ENCODE results near the gene B3GALT6.

Gene B3GALT6

GRCh38 chr1:1202831-1203560 lies 29.0 kb upstream of the B3GALT6 start:
- DNase-seq (ENCODE audit: low spot score), result no peak

DNA sequence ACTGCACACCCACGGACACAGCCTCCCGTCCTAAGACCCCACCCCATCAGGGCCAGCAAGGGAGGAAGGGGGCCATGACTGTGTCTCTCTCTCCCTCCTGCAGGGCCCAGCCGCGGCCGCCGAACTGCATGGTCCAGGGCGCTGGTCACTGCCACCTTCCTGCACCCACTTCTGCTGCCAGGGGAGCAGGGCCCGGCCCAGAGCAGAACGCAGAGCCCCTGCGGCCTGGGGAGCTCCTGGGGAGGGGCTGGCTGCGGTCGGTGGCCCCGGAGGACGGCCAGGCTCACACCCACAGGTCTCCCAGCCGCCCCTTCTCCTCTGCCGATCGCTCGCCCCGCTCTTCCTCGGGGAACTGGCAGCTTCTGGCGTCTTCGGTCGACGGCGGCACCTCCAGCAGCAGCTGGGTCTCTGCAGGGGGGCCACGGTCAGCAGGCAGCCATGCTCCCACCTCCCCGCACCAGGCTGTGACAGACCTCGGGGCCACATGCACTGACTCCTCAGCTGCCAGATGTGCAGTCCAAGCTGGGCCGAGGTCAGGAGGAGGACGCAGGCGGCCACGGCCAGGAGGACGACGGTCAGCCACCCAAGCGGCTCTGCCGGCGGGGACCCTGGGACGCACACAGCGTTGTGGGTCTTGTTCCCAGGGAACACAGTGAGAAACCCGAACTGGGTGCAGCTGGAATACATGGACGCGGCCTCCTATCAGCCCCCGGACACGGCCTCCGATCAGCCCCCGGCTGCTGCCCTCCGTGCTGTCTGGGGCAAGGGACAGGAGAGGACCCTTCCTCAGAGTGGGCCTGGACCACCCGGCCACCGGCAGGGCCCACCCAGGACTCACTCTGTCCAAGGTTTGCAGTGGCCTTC lies 28.2 kb upstream of the B3GALT6 start:
- no peak for DNase-seq (ENCODE audit: low spot score)

DNA sequence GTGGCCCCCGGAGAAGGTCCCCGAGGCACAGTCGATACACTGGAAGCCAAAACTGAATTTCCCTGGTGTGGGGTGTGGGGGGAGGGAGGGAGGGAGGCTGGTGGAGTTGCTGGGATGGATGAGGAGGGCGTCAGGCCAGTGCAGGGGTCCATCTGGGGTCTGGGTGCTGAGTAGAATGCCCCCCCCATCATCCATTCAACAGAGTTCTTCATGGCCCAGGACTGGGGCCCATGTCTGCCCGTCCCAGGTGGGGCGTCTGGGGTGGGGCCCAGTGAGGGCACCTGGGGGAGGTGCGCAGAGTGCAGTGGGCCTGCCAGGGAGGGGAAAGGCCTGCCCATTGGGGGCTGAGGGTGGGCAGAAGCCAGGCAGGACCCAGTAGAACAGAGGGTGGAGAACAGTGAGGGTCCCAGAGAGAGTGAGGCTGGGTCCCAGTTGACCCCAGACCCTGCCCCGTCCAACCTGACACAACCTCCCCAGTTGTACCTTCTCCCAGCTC lies 27.6 kb upstream of the B3GALT6 start:
- no peak for DNase-seq (ENCODE audit: low spot score)

DNA sequence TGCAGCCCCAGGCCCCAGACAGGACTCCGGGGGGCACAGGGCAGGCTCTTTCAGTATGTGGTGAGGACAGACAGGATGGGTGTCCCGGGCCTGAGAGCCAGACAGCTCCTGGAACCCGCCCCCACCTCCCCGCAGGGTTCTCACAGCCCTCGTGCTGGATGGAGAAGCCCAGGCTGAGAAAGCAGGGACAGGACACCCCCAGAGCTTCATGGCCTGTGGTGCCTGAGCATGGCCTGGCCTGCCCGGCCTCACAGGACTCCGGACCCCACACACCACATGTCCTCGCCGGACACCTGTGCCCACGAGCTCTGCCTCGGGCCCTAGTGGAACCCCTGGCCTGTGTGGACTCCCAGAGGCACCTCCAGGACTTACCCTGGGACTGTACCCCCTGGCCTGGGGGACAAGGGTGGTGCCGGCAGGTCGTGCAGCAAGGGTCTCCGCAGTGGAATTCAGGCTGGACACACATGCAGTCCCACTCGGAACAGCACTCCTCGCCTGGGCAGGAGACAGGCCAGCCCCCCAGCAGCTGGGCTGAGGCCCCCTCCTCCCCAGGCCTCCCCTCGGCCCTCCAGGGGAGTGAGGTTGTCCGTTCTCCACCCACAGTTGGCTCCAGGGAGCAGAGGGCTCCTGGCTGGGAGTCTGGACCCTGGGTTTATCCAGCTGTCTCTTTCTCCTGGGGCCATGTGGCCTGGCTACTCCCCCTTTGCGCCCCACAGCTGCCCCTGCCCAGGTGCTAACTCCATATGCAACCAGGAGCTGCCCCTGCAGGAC lies 26.9 kb upstream of the B3GALT6 start:
- no peak for DNase-seq (ENCODE audit: low spot score)

DNA sequence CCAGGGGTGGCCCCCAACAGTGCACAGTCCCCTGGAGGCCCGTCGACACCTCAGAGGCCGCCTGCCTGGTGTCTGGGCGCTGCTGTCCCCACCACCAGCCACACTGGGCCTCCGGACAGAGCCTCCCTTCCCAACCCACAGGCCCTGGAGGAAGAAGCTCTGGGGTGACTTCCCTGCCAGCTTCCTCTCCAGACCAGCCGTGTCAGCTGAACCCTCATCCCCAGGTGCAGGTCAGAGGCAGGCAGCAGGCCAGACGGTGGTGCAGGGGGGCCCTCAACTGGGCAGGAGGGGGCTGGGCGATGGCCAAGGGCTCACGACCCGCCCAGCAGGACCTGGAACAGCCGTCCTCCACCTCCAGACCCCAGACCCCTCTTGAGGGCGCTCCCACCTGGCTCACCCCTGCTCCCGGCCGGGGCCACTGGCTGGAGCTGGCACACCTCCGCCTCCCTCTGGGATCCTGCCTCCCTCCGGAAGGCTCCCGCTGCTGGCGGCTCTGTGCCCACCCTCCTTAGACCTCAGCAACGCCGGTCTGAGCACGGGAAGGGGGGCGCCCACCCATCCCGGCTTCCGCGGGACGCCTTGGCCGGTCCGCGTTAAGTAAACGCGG lies 26.2 kb upstream of the B3GALT6 start:
- DNase-seq (ENCODE audit: low spot score), result no peak

- no peak for DNase-seq (ENCODE audit: low spot score)
Measured at GRCh38 chr1:1206376-1206965, 25.6 kb upstream of the B3GALT6 start, which contains the start of gene TNFRSF18. TNFRSF18 (minus strand) TSS chr1:1206592; CDS start chr1:1206571, 21 bp downstream.

DNA sequence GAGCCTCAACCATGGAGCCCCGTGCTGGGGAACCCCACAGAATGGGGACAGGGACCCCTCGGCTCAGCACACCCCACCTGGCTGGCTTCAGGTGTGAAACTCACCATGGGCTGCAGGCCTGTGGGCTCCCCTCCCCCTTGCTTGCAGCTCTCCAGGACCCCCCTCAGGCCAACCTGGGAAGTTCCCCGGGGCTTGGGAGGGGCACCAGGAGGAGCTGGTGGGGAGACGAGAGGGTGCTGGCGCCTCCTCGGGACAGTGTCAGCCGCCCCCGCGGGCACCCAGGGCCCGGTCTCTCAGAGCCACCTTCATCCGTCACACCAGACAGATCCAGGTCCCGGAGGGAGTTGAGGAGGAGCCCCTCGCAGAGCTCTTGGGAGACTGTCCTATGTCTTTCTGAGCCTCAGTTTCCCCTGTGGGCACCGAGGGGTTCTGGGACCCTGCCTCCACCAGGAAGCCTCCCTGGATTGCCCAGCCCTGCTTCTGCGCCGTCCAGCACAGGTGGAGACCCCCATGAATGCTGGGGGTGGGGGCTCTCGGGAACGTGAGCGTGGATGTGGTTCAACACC lies 25.0 kb upstream of the B3GALT6 start:
- no peak for DNase-seq (ENCODE audit: low spot score)

DNA sequence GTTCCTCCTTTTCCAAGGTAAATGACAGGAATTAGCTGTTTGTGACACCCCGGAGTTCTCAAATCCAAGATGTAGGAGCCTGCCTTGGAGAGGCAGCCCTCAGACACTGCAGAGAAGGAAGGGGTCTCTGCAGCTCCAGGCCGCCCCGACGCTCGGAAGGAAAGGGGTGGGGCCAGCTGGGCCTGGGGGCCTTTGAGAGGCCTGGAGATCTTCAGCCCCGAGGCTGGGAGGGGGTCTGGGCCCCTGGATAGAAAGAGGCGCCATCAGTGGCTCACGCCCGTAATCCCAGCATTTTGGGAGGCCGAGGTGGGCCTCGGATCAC lies 24.5 kb upstream of the B3GALT6 start:
- no peak for DNase-seq (ENCODE audit: low spot score)

- DNase-seq (ENCODE audit: low spot score), result no peak
Measured at GRCh38 chr1:1208713-1209433, 23.2 kb upstream of the B3GALT6 start.

DNA sequence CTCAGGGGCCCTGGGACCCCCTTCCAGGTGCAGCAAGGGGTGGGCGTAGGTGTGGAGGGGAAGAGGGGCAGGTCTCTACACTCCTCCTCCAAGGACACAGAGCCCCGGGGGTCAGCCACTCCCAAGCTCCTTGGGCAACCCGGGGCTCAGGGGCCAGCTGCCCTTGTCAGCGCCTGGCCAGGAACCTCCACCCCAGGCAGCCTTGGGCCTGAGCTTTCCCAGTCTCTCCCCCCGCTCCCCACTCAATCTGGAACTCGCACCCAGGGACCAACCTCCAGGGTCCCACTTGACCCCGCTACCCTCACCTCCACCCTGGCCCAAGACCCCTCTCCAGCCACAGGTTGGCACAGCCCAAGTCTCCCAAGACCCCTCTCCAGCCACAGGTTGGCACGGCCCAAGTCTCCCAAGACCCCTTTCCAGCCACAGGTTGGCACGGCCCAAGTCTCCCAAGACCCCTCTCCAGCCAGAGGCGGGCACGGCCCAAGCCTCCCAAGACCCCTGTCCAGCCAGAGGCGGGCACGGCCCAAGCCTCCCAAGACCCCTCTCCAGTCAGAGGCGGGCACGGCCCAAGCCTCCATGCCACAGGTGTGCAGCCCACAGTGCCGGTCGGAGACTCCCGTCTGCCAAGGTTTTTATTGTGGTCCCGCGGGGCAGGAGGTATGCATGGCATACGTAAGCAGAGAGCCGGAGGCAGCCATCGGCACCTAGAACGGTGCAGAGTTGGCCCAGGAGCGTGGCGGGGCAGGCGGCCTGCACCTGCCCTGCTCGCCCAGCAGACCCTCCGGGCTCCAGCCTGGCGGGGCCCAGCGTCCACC lies 21.1 kb upstream of the B3GALT6 start:
- no peak for DNase-seq (ENCODE audit: low spot score)

GRCh38 chr1:1211541-1212441 lies 20.2 kb upstream of the B3GALT6 start:
- no peak for DNase-seq (ENCODE audit: low spot score)

- DNase-seq (ENCODE audit: low spot score), result no peak
Measured at GRCh38 chr1:1212780-1213344, 19.2 kb upstream of the B3GALT6 start.

- no peak for DNase-seq (ENCODE audit: low spot score)
Measured at GRCh38 chr1:1213345-1214265, 18.4 kb upstream of the B3GALT6 start, which contains the start of gene TNFRSF4. TNFRSF4 (minus strand) TSS chr1:1214153; CDS start chr1:1214127, 26 bp downstream.

GRCh38 chr1:1215080-1215676 lies 16.9 kb upstream of the B3GALT6 start:
- no peak for DNase-seq (ENCODE audit: low spot score)

DNA sequence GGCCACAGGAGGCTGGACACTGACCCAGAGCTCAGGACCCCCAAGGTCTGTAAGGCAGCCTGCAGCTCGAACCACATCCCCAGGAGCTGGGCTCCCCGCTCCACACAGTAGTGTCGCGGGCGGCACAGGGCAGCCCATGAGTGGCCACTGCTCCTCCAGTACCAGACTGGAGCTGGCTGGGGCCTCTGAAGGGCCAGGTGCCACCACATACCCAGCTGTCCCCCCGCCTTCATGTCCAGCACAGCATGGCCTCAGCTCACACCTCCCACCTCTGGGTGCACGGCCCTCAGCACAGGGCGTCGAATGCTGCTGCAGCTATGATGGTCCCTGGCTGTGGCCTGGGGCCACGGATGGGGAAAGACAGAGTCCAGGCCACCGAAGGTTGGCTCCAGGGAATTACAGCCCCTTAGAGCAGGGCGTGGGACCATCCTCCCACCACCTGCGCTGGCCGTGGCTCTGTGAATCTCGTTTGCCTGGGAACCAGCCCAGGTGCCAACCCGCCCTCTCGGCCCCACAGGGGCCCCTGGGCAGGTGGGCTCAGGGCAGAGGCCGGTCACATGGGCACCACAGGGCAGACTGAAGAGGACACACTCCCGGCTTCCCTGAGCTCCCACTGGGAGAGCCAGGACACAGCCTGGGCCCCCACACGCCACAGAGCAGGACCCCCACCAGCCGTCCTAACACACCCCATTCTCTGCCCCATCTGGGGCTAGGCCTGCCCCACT lies 16.0 kb upstream of the B3GALT6 start:
- DNase-seq (ENCODE audit: low spot score), result no peak
